Epidermal melanocyte (primary cell): ENCODE results near the gene TSFM.
"Not testable (repeated sequence)": the region's sequence is repeated elsewhere in the genome, so short reads cannot be mapped to it uniquely, and the experiment has no call there.

Experiments
- DNase-seq: peaks from one replicate; pipeline ENCODE4 v3.0.0; 2011; ENCODE audit warnings: low spot score; ENCODE audit not compliant: insufficient read length

Gene TSFM

DNA sequence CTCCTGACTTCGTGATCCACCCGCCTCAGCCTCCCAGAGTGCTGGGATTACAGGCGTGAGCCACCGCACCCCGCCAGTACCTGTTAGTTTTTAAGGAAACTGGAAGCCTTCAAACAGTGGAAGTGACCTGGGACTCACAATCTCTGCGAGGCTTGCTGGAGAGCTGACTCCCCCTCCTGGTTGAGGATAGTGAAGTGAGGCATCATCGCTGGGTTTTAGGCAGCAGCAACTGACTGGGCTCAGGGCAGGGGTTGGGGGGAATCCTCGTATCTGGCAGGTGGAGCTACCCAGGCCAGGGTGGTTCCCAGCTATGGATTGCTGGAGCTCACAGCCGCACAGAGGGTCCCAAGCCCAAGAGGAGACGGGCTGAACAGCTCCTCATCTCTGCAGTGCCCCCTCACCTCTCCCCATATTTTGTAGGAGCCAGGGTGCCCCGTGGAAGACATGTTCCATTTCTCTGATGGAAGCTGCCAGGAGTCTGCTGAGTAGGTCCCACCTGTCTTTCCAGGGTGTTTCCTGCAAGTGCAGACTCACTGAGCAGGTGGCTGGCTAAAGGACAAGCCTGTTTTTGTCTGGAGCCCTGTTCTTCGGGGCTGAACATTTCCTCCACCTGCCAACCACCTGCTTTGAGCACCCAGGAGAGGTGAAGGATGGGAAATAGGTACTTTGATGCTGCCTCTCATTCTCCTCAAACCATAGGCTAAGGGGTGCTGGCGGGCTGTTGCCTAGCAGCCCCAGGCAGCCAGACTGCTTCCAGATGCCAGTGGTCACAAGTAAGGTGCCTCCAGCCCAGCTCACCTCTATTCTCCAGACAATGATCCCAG, 32.8 kb downstream of the TSFM start:
- DNase-seq: no peak

- DNase-seq: no peak
Observed at GRCh38 chr12:57816001-57816854, 33.6 kb downstream of the TSFM start.

GRCh38 chr12:57816855-57817151, 34.2 kb downstream of the TSFM start:
- DNase-seq: no peak

DNA sequence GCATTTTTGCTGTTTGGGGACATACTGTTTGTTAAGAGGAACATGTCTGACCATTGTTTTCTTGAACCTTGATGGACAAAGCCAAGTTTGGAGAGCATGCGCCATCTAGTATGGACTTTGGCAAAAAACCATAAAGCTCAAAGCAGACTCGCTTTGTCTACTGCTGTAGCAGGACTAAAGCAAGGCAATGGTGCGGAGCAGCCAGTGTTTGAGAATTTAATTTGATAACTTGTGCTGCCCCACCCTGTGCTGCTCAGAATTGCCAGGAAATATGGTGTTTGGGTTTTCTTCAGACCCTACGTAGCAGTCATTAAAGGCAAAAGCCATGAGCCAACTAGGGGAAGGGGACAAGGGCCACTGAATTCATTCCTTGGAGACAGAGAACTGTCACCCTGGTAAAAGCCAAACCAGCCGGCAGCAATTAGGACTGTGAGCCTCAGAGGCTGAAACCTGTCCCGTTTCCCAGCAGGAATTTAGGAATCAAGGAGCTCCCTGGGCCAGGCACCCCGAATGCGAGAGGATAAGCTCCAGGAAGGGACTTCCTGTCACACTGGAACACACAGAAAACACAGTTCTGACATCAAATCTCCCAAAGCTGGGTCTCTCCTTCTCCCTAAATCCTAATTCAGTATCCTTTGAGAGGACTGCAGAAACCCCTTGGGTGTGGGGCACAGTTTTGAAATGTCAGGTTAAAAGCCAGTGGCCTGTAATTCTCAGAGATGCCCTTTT, 34.8 kb downstream of the TSFM start:
- no peak for DNase-seq

DNA sequence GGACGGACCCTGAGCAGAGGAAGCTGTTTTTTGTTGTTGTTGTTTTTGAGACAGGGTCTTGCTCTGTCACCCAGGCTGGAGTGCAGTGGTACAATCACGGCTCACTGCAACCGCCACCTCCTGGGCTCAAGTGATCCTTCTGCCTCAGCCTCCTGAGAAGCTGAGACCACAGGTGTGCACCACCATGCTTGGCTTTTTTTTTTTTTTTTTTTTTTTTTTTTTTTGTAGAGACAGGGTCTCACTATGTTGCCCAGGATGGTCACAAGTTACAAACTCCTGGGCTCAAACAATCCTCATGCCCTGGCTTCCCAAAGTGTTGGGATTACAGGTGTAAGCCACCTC, 35.4 kb downstream of the TSFM start:
- not testable (repeated sequence) for DNase-seq

DNA sequence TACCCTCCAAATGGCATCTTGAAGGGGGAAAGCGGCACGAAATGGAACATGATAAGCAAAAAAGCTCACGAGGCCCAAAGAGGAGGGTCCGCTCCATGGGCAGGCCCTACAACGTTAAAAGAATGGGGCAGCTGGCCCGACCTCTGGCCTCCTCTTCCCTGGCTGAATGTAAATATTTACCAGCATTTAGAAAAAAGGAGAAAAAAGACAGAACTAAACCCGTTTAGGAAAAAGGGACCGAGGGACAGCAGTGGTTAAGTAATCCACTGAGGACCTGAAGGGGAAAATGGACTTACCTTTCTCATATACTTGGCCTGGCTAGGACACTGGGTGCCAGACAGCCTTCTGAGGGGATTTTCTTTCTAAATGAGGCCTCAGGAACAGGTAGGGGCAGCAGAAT, 37.5 kb downstream of the TSFM start:
- DNase-seq: not testable (repeated sequence)

DNA sequence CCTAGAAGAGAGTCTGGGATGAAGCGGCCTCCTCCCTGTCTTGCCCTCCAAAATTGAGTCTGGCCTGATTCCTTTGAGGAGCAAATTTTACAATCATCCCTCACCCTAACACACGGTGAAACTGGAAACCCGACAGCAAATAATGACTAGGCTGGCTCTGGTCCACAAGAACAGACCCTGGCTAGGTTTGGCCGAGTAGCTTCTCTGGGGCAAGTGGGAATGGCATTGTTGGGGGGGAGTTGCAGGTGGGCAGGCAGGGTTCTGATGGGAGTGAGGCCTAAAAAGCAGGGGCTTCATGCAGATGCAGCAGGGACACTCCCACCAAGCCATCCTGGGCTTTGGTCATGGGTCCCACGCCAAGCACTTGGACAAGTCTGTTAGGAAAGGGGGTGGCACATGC, 38.4 kb downstream of the TSFM start:
- DNase-seq: not testable (repeated sequence)

GRCh38 chr12:57821474-57822214, 39.1 kb downstream of the TSFM start:
- no peak for DNase-seq

- no peak for DNase-seq
Observed at GRCh38 chr12:57822392-57823130, 40.0 kb downstream of the TSFM start.

DNA sequence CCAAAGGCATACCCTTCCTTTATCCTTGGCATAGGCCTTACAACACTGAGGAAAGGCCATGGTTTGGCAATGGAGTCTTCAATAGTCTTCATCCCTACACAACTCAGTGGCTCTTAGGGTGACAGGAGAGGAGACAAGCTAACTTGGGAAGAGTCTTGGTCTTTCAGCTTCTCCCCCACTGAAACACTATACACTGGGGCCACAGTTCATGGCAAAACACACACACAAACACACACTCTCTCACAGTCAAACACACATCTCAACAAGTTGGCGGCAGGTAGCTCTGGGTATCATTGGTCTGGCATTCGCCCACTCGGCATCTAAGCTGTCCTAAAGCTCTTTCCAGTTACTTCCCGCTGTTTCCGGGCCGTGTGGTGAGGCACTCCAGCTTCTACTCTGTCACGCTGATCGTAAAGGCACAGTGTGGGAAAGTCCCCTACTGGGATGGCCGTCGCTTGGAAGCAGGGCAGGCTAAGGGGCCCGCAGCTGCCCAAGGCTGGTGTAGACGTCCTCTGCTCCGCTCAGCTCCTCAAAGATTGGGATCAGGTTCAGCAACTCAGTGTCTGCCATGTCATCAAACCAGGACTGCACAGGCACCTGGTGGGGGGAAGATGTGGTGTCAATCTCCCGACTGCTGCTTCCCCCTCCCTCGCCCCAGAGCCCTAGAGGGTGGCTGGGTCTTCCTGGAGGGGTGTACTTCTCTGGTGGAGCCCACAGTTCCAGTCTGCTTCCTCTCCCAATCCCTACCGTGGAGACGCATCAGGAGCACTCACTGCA, 40.7 kb downstream of the TSFM start:
- DNase-seq: no peak

- DNase-seq: no peak
Observed at GRCh38 chr12:57823908-57824640, 41.5 kb downstream of the TSFM start.

DNA sequence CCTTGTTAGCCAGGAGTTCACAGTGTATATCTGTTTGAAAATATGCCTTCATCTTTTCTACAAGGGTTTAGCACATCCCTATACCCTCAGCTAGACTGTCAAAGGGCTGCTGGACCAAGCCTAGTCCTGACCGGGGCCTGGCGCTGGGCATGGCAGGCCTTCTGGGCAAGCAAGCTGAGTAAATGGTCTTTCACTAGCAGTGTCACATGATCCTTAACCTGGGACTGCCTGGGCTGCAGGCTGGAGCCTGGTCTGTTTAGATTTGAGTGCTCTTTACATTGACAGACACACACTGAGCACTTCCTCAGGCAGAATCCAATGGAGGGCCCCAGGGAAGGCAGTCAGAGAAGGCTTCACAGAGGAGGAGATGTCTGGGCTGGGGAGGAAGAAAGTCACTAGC, 42.9 kb downstream of the TSFM start:
- no peak for DNase-seq

GRCh38 chr12:57826400-57826799, 43.8 kb downstream of the TSFM start:
- no peak for DNase-seq

DNA sequence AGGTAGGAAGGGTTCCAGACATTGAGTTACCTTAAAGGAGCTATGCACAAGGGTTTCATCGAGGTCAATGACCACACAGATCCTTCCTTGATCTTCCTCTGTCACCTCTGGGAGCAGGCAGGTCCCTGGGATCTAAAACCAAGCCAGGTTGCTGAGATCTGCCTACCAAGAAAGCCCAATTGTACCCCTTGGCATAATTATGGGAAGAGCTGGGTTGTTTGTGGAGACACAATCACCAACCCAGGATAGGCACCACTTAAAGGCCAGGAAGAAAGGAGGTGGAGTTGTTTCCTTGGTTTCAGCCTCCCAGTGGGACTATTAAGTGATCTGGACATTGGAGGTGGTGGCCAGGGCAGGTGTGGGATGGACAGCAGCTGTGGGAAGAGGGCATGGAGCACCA, 44.4 kb downstream of the TSFM start:
- no peak for DNase-seq

DNA sequence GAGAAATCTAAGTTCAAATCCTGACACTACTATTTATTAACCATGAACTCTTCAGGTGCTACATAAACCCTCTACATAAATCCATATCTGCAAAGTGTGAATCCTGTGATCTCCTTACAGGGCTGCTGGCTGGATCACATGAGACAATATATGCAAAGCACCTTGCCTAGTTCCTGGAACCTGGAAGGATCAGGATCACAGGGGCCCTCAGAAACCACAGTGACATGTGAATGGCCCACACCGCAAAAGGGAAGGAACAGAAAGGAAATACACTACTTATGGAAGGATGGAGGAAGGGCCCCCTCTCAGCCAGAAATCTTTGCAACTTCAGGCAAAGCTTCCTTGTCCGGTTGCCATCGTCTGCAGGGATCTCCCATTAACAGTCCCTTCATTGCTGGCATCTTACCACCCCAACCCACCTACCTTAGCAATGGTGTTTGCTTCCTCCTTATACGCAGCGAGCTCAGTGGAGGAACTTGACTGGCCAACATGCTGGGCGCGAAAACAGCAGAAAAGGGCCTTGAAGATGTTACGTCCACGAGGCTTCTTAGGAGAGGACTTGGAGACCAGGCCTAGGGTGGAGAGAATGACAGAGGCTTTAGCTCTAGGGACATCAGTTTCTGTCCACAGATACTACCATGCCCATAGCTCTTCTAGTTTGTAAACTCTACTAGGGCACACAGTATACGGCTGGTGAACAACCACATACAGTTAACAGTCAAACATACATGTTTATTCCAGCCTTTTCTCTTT, 46.6 kb downstream of the TSFM start:
- DNase-seq: no peak

- no peak for DNase-seq
Observed at GRCh38 chr12:57830393-57830792, 47.8 kb downstream of the TSFM start.

DNA sequence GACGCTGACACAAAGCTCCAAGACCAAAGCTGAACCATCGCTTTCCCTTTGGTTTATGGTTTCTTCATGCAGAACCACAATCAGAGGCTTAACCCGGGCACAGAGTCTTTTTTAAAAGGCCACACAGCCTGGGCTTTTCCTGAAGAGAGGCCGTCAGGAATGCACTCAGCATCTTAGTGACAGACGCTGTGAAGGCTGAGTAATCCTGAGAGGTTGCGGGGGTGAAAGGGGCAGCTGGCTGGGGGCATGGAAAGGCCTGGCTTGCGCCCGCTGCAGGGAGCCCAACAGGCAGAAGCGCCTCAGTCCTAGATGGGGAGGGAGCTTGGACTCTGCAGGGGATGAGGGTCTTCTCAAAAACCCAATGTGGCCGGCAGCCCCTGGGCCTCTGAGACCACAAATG, 50.4 kb downstream of the TSFM start:
- no peak for DNase-seq

- no peak for DNase-seq
Observed at GRCh38 chr12:57833672-57834071, 51.1 kb downstream of the TSFM start.
